Adrenal gland (tissue), 5 donors: ENCODE results near the gene INSR.

ENCODE experiments used
- POLR2A ChIP-seq, 2 donors: fragments of 450-650 bp; IDR thresholded peaks; one replicate each; pipeline ENCODE4 v1.6.1; 2017; ENCODE audit warnings: antibody characterized with exemption in 2 of 2, mild to moderate bottlenecking in 2 of 2, moderate library complexity in 1 of 2
- TF ChIP-seq, protein P1 (sequence below), 6 experiments: fragments of 450-650 bp in 4 of 6; fragments of 200-600 bp in 2 of 6; sonication (generic) in 1 of 6; IDR thresholded peaks; 1 replicate in 5 of 6; 2 replicates in 1 of 6; pipeline versions ENCODE4 v1.5.1 to v1.8.0; 2016 to 2021; ENCODE audit warnings: antibody characterized with exemption in 6 of 6, mild to moderate bottlenecking in 2 of 6, moderate library complexity in 1 of 6
- donor health status: DM: no; HTN: no; CAD: no.

DNA sequence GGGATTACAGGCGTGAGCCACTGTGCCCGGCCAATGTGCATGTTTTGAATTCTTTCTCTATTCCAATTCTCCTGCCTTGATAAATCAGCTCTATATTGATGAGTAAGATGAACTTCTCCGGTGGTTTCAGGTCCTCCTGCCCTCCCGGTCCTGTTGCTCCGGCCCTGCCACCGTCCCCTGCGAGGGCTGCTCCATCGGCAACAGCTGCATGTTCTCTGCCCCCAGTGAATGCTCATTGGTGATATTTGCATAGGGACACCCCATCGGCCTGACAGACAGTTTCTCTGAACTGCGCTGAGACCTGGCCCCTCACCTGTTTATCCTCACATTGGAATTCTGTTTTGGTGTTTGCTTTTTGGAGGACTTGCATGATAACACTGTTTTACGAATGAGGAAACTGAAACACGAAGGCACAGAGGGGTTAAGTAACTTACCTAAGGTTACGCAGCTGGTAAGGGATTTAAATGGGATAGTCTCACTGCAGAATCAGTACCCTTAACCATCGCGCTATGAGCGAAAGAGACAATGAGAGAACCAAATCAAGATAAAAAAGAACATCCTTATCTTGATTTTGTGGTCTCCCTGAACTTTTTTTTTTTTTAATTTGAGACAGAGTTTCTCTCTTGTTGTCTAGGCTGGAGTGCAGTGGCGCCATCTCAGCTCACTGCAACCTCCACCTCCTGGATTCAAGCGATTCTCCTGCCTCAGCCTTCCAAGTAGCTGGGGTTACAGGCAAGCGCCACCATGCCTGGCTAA, 192.5 kb downstream of the INSR start:
- TF ChIP-seq, protein P1, sequence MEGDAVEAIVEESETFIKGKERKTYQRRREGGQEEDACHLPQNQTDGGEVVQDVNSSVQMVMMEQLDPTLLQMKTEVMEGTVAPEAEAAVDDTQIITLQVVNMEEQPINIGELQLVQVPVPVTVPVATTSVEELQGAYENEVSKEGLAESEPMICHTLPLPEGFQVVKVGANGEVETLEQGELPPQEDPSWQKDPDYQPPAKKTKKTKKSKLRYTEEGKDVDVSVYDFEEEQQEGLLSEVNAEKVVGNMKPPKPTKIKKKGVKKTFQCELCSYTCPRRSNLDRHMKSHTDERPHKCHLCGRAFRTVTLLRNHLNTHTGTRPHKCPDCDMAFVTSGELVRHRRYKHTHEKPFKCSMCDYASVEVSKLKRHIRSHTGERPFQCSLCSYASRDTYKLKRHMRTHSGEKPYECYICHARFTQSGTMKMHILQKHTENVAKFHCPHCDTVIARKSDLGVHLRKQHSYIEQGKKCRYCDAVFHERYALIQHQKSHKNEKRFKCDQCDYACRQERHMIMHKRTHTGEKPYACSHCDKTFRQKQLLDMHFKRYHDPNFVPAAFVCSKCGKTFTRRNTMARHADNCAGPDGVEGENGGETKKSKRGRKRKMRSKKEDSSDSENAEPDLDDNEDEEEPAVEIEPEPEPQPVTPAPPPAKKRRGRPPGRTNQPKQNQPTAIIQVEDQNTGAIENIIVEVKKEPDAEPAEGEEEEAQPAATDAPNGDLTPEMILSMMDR (IDR thresholded peaks at IDR 0.05): no peak
- TF ChIP-seq POLR2A (IDR thresholded peaks at IDR 0.05): no peak
